ENCODE results near the gene ZFP42.

DNA sequence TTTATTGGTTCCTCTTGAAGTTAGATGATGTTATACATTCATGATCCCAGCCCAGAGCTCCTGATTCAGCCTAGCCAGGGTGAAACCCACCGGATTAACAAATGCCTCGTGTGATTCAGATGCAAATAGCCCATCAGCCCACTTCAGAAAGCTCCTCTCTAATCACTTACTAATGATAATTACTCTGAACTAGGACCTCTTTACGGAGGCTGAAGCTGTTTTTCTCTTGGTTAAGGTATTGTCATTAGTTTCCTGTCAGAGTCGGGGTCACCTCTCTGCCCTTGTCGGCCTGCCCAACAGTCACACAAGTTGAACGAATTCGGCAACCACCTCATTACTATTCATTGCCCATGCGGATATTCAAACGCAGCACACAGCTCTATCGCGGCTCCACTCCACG lies 36.6 kb downstream of the ZFP42 start:
- TF ChIP-seq, protein P1, sequence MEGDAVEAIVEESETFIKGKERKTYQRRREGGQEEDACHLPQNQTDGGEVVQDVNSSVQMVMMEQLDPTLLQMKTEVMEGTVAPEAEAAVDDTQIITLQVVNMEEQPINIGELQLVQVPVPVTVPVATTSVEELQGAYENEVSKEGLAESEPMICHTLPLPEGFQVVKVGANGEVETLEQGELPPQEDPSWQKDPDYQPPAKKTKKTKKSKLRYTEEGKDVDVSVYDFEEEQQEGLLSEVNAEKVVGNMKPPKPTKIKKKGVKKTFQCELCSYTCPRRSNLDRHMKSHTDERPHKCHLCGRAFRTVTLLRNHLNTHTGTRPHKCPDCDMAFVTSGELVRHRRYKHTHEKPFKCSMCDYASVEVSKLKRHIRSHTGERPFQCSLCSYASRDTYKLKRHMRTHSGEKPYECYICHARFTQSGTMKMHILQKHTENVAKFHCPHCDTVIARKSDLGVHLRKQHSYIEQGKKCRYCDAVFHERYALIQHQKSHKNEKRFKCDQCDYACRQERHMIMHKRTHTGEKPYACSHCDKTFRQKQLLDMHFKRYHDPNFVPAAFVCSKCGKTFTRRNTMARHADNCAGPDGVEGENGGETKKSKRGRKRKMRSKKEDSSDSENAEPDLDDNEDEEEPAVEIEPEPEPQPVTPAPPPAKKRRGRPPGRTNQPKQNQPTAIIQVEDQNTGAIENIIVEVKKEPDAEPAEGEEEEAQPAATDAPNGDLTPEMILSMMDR (IDR thresholded peaks at IDR 0.05; ENCODE audit: insufficient read depth, low read length), result no peak
- TF ChIP-seq GABPA (IDR thresholded peaks at IDR 0.05; ENCODE audit: low read depth) (no peak), POLR2AphosphoS5 (IDR thresholded peaks at IDR 0.05; ENCODE audit: low read depth) (no peak)
